ENCODE data around the gene ANKRD33. TPM values are rescaled to one million over a fixed set of nuclear protein-coding genes. Genes with fewer than 3 reads are reported as not detected.

Gene ANKRD33
- total and polyA plus RNA-seq, 2 of the 13 experiments (the other 11 are each of a cell fraction or from before 2014, with no cell fraction given), result 0.04 TPM; not detected in 1

GRCh38 chr12:51838762-51839161 lies 49.1 kb upstream of the ANKRD33 start:
- Histone ChIP-seq H4K20me1 (ENCODE audit: insufficient read depth, low read length) (no peaks in the 10 kb centered on the region), H3K9me3 (ENCODE audit: low read length) (no peaks in the 10 kb centered on the region), H3K27me3 (ENCODE audit: control insufficient read depth in 1 of 2, insufficient read depth in 2 of 2, low read length in 2 of 2) (no peaks in the 10 kb centered on the region), H3K36me3 (replicated peaks in 1 of 2; ENCODE audit: control insufficient read depth in 1 of 2, insufficient read depth in 2 of 2, low read length in 2 of 2) (no peaks in the 10 kb centered on the region), H2AFZ (ENCODE audit: low read length) (no peak overlapping the region), H3K79me2 (ENCODE audit: insufficient read depth, low read length) (no peaks in the 10 kb centered on the region), H3K27ac (ENCODE audit: extremely low read length, insufficient read depth, low read length) (no peak overlapping the region), H3K4me3 (replicated peaks in 1 of 3; ENCODE audit: insufficient read depth in 1 of 3, low read depth in 2 of 3, low read length in 3 of 3) (no peak overlapping the region), H3K4me1 (ENCODE audit: insufficient read depth, low read length) (no peaks in the 10 kb centered on the region), H3K4me2 (ENCODE audit: low read depth, low read length) (no peak overlapping the region), H3K9ac (ENCODE audit: insufficient read depth, low read depth, low read length) (no peak overlapping the region)
- DNase-seq (ENCODE audit: low spot score) (no peak), FAIRE-seq (no peak), ATAC-seq (no peak)
- no peak for TF ChIP-seq ZNF333 (CRISPR knock-in tag; IDR thresholded peaks at IDR 0.05; ENCODE audit: borderline replicate concordance)
- peak; percentile 48; the same call in 1 of the 2 replicates for TF ChIP-seq THRA (CRISPR knock-in tag; IDR thresholded peaks at IDR 0.05; ENCODE audit: borderline replicate concordance)
- POLR2A ChIA-PET, result interaction anchor here (1.3 kb wide), 1 partner anchor 25 kb away, joined by 4 read pairs; a partner anchor contains a TSS
- CTCF ChIA-PET (ENCODE audit: low intra/inter-chr PET ratio, low total read pairs), result no interaction called here
- WGBS (ENCODE audit: low lambda C conversion rate), result 50% methylated on average over 1 of the region's 4 CpGs
- no TSS peak for BruUV-seq (replicated peaks)
- in situ Hi-C loops (cut with HindIII; ENCODE audit: extremely low pct_ligation_motif_present, low pct_unique_long_range_greater_than_20kb) (no loop called here), intact Hi-C loops (cut with micrococcal nuclease; ENCODE audit: unreplicated experiment) (no loop called here)

DNA sequence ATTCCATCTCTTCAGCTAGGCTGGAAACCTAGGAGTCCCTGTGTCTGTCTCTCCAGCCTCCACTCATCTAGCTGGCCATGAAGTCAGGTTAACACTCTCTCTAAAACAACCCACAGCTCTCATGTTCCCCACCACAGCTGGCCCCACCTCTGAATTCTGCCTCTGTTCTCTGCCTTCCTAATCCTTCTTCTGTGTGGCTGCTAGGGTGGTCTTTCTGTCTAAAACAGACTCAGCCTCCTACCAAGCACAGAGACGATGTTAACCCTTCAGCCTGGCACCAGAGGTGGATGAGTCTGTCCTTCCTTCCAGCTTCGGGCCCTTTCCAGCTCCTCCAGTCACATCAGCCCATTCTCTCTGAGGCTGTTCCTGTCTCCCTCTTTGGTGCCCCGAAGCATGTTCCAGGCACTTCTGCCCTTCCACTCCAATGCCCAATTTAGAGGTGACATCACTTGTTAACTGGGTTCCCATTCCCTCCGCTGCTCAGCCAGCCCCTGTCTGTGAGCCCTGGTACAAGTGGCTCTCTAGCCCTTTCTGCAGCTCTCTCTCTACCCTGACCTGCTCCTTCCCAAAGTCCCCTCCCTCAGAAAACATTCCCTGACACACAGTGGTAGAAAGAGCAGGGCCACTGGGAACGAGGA lies 48.5 kb upstream of the ANKRD33 start:
- no peak for FAIRE-seq
- BruUV-seq (replicated peaks), result no TSS peak
- Histone ChIP-seq H3K9ac (ENCODE audit: insufficient read depth, low read depth, low read length) (no peak overlapping the region), H3K4me1 (ENCODE audit: insufficient read depth, low read length) (peaks cover 3% of the 10 kb centered on the region), H2AFZ (ENCODE audit: low read length) (no peak overlapping the region), H4K20me1 (ENCODE audit: insufficient read depth, low read length) (no peaks in the 10 kb centered on the region), H3K79me2 (ENCODE audit: insufficient read depth, low read length) (no peaks in the 10 kb centered on the region), H3K9me3 (ENCODE audit: low read length) (no peaks in the 10 kb centered on the region), H3K27ac (ENCODE audit: extremely low read length, insufficient read depth, low read length) (no peak overlapping the region), H3K4me3 (replicated peaks in 1 of 3; ENCODE audit: insufficient read depth in 1 of 3, low read depth in 2 of 3, low read length in 3 of 3) (no peak overlapping the region), H3K4me2 (ENCODE audit: low read depth, low read length) (no peak overlapping the region), H3K27me3 (ENCODE audit: control insufficient read depth in 1 of 2, insufficient read depth in 2 of 2, low read length in 2 of 2) (no peaks in the 10 kb centered on the region), H3K36me3 (replicated peaks in 1 of 2; ENCODE audit: control insufficient read depth in 1 of 2, insufficient read depth in 2 of 2, low read length in 2 of 2) (no peaks in the 10 kb centered on the region)
- no peak for ATAC-seq
- POLR2A ChIA-PET, result interaction anchor here (1.3 kb wide), 1 partner anchor 25 kb away, joined by 4 read pairs; a partner anchor contains a TSS
- DNase-seq (ENCODE audit: low spot score), result no peak
- 56% methylated on average over 5 of the region's 5 CpGs for WGBS (ENCODE audit: low lambda C conversion rate)
- TF ChIP-seq RARA (CRISPR knock-in tag; IDR thresholded peaks at IDR 0.05) (no peak), ZNF672 (CRISPR knock-in tag; IDR thresholded peaks at IDR 0.05) (no peak), TCF7 (IDR thresholded peaks at IDR 0.05; ENCODE audit: low read depth) (no peak), ATAD3A (CRISPR knock-in tag; IDR thresholded peaks at IDR 0.05) (no peak), ZKSCAN8 (CRISPR knock-in tag; IDR thresholded peaks at IDR 0.05; ENCODE audit: borderline replicate concordance) (no peak), ZNF572 (CRISPR knock-in tag; IDR thresholded peaks at IDR 0.05) (no peak), ZNF282 (IDR thresholded peaks at IDR 0.05; ENCODE audit: partially characterized antibody) (no peak), KLF12 (CRISPR knock-in tag; IDR thresholded peaks at IDR 0.05; ENCODE audit: borderline replicate concordance) (no peak), TCF7L2 (IDR thresholded peaks at IDR 0.05; ENCODE audit: low read depth, low read length) (no peak), STAT5B (CRISPR knock-in tag; IDR thresholded peaks at IDR 0.05) (no peak), KMT2B (CRISPR knock-in tag; IDR thresholded peaks at IDR 0.05) (no peak)
- TF ChIP-seq, protein P1, sequence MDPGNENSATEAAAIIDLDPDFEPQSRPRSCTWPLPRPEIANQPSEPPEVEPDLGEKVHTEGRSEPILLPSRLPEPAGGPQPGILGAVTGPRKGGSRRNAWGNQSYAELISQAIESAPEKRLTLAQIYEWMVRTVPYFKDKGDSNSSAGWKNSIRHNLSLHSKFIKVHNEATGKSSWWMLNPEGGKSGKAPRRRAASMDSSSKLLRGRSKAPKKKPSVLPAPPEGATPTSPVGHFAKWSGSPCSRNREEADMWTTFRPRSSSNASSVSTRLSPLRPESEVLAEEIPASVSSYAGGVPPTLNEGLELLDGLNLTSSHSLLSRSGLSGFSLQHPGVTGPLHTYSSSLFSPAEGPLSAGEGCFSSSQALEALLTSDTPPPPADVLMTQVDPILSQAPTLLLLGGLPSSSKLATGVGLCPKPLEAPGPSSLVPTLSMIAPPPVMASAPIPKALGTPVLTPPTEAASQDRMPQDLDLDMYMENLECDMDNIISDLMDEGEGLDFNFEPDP (CRISPR knock-in tag; conservative IDR thresholded peaks at IDR 0.05), result no peak
- in situ Hi-C loops (cut with HindIII; ENCODE audit: extremely low pct_ligation_motif_present, low pct_unique_long_range_greater_than_20kb), result no loop called here
- intact Hi-C loops (cut with micrococcal nuclease; ENCODE audit: unreplicated experiment), result no loop called here
- CTCF ChIA-PET (ENCODE audit: low intra/inter-chr PET ratio, low total read pairs), result no interaction called here
